ENCODE data around the gene RAD52. TPM values are rescaled to one million over a fixed set of nuclear protein-coding genes. Genes with fewer than 3 reads are reported as not detected.

RAD52 gene
- 12.8 TPM for total RNA-seq (ENCODE audit: insufficient read depth, low replicate concordance)

GRCh38 chr12:949453-950191 is at the start of gene RAD52:
Gene RAD52, minus strand, starts transcription at chr12:949694. Its CDS starts 16,636 bp downstream, at chr12:933058.
- DNase-seq (ENCODE audit: low spot score) = peak; percentile 100

DNA sequence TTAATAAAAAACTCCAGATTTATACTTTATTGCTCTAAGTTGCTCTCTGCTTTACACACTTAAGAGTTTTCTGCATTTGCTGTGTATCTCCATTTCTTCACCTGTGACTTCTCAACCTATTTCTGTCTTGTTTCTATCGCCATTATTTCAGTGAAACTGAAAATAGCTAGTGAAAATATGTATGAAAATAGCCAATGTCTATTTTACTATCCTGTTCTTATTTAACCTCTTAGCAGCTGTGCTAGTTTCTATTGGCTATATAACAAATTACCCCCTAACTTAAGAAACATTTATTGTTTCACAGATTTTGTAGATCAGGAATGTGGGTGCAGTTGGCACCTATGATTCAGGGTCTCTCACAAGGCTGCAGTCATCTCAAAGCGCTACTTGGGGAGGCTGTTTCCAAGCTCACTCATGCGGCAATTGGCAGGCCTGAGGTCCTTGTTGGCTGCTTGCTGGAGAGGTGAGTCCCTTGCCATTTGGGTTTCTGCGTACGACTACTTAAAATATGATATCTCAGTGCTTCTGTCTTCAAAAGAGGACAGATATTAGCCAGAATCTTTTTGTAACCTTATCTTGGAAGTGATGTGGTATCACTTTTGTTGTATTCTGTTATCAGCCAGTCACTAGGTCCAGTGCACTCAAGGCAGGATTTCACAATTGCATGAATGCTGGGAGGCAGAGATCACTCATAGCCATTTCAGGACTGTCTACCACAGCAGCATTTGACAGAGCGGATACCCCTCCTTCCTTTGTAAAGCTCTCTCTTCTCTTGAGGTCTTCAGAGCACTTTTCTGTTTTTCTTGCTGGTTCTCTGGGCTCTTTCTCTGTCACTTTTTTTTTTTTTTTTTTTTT is 48.8 kb upstream of the RAD52 start:
- no peak for DNase-seq (ENCODE audit: low spot score)

DNA sequence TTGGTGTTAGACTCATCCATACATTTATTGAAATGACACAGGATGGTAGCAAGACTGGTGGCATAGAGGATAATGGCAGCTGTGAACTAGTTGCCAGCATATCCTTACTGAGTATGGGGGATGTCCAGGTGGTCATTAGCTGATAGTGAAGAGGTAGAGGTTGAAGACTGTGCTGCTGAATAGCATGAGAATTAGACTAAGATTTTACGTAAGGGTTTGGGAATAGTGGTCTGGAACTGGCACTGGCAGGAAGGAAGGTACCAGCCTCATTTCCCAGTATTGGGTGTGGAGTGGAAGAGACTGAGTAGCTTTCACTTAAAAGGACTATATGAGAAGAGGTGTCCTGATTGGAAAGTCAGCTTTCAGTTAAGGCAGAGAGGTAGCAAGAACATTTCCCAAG is 48.0 kb upstream of the RAD52 start:
- DNase-seq (ENCODE audit: low spot score) = no peak

DNA sequence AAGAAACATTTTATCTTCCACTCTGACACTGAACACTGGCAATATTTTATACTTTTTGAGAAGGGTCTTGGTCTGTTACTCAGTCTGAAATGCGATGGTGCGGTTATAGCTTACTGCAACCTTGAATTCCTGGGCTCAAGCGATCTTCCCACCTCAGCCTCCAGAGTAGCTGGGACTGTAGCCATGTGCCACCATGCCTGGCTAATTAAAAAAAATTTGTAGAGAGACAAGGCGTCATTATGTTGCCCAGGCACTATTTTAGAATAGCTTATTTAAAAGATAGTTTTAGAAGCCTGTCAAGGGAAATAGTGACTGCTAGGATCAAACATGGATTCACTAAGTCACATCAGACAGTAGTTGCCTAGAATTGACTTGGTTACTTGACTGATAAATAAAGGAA is 47.4 kb upstream of the RAD52 start:
- DNase-seq (ENCODE audit: low spot score) = no peak

- DNase-seq (ENCODE audit: low spot score) = peak; percentile 40
Observed at GRCh38 chr12:992647-993046, 43.2 kb upstream of the RAD52 start.

GRCh38 chr12:991350-992333 is 42.1 kb upstream of the RAD52 start:
- DNase-seq (ENCODE audit: low spot score) = peak; percentile 37

- DNase-seq (ENCODE audit: low spot score) = peak; percentile 91
Observed at GRCh38 chr12:990661-991349, 41.3 kb upstream of the RAD52 start, which contains the start of gene ERC1. Gene ERC1, plus strand, starts transcription at chr12:991223. Its CDS starts 36,681 bp downstream, at chr12:1027904.

DNA sequence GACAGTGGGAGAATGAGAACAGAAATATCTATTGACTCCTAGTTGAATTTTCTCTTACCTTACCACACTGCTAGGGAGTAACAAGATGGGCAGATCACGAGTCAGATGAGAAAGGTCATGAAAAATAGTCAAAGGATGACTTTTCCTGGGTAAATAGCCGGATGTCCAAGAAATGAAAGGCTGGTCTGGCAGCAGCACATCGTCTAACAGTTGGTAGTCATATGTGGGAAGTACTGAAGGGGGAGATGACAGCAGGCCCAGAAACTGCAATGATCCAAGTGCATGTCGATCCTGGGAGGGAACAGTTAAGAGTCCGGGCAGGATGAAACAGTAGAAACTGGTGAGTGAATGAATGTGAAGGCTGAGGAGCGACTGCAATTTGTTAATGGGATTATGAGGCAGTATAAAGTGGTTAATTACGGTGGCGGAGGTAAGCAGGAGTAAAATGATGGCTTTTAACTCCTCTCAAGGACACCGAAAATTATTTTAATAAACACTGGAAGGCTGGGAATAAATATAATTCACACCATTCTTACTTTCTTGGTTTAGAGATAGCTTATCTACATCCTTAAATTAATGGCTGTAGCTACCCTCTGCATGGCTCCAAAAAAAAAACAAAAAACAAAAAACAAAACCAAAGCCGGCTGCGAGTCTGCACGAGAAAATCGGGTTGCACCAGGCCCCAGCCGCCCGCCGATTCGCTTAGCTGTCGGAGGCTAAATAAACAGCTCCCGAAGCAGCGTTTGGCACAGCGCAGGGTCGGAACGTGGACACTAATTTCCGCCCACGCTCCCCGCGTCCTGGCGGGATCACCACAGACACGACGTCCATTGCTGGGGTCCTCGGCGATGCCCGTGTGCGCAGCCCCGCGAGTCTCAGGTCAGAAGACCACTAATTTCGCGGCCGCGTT is 40.5 kb upstream of the RAD52 start:
- peak; percentile 67 for DNase-seq (ENCODE audit: low spot score)

DNA sequence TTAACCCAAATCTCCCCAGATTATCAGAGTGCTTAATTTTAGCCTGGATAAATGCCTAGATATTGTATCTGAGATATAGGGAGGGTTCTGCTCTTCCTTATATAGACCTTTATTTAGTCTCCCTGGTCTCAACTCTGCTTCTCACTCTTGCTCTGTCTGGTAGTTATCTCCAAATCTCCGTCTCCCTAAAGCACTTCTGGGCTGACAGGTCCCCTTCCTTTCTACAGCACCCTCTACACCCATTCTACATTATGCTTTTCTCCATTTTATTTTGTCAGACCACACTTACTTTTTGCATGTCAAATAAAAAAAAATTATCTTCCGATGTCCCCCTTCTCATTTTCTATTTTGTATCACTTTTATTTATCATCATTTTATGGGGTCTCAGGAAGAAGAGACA is 39.6 kb upstream of the RAD52 start:
- DNase-seq (ENCODE audit: low spot score) = no peak

GRCh38 chr12:988646-989045 is 39.2 kb upstream of the RAD52 start:
- no peak for DNase-seq (ENCODE audit: low spot score)

GRCh38 chr12:981961-982360 is 32.5 kb upstream of the RAD52 start:
- no peak for DNase-seq (ENCODE audit: low spot score)

DNA sequence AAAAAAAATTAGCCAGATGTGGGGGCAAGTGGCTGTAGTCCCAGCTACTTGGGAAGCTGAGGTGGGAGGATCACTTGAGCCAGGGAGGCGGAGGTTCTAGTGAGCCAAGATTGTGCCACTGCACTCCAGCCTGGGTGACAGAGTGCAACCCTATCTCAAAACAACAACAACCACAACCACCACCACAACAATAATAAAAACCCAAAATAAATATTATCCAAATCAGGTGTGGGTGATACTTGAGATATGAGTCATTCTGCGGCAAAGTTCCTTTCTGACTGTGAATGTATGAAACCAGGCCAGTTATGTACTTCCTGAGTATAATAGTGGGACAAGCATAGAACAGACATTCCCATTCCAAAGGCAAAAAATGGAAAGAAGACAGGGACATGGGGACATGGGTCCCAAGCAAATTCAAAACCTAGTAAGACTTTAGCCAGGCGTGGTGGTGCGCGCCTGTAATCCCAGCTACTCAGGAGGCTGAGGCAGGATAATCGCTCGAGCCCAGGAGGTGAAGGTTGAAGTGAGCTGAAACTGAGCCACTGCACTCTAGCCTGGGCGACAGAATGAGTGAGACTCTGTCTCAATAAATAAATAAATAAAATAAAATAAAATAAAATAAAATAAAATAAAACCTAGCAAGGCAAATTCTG is 31.8 kb upstream of the RAD52 start:
- no peak for DNase-seq (ENCODE audit: low spot score)

DNA sequence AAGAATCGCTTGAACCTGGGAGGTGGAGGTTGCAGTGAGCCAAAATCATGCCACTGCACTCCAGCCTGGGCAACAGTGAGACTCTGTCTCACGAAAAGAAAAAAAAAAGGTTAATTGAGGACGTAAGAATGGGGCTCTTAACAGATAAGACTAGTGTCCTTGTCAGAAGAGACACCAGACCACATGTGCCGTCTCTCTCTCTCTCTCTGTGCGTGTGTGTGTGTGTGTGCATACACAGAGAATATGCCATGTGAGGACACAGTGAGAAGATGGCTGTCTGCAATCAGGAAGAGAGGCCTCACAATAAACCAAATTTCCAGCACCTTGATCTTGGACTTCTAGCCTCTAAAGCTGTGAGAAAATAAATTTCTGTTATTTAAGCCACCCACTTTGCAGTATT is 29.9 kb upstream of the RAD52 start:
- no peak for DNase-seq (ENCODE audit: low spot score)

DNA sequence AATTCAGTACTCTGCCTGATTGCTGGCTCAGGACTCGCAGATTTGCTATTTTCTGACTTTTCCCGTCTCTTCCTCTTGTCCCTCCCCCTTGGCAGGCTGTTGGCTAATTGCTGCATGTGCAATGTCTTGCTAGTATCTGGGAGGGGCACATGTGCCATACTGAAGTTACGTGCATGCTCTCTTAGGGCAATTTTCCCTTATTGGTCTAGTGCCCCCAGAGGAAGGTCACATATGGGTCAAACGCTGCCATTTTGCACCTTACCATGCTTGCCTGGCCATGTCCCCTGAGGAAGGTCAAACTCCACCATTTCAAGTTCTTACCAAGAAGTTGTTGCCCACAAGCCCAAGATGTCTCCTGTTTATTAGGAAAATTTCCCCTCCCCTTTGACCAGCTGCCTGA is 27.7 kb upstream of the RAD52 start:
- no peak for DNase-seq (ENCODE audit: low spot score)

GRCh38 chr12:976644-977043 is 27.1 kb upstream of the RAD52 start:
- DNase-seq (ENCODE audit: low spot score) = no peak

DNA sequence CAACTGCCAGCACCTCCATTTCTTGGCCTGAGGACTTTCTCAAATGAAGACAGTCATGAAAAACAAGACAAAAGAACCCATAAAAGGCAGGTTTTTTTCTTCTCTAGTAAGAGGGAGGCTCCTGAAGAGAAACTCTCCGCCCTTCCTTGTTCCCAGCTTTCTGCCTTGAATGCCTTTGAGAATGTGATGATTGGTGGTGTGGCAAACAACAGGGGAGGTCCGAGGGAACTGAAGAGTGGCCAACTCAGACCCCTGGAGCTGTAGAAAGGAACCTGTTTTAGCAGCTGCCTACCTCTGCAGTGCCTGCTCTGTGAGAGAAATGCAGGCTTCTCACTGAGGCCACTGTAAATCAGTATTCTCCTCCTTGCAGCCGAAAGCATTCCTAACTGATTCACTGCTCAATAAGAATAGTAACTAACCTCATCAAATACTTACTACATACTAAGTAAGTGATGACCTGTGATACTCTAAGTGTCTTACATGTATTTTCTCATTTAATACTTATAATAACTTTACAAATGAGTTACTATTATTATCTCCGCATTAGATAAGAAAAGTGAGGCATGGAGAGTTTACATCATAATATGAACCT is 24.9 kb upstream of the RAD52 start:
- DNase-seq (ENCODE audit: low spot score) = no peak

- no peak for DNase-seq (ENCODE audit: low spot score)
Observed at GRCh38 chr12:971991-972390, 22.5 kb upstream of the RAD52 start.

GRCh38 chr12:969821-970220 is 20.3 kb upstream of the RAD52 start:
- DNase-seq (ENCODE audit: low spot score) = no peak

- DNase-seq (ENCODE audit: low spot score) = no peak
Observed at GRCh38 chr12:968545-968944, 19.1 kb upstream of the RAD52 start.

Data from umbilical cord (tissue), 2 donors.